Activated CD4-positive, alpha-beta memory T cell treated with anti-CD3 and anti-CD28 coated beads, Interleukin-2, amount 10 ng/mL, durations not matched to agents 7 days and 5 days (primary cell): ENCODE data around the gene TFCP2L1. TPM values are rescaled to one million over a fixed set of nuclear protein-coding genes. Genes with fewer than 3 reads are reported as not detected.

Source experiments
- CTCF ChIA-PET: fragments of 350-600 bp; sonication (Branson Sonifier 250); formaldehyde crosslinking; loops from one replicate; lab custom pipeline; 2021; ENCODE audit warnings: antibody characterized with exemption, inconsistent platforms; lab: Charles Lee
- POLR2A ChIA-PET: fragments of 350-600 bp; sonication (Branson Sonifier 250); formaldehyde crosslinking; loops from one replicate; lab custom pipeline; 2021; ENCODE audit warnings: antibody characterized with exemption; lab: Charles Lee
- DNase-seq: peaks from one replicate; pipeline ENCODE4 v3.0.0-alpha.2; 2020
- H3K27ac Mint-ChIP-seq: one replicate; pipeline ENCODE4 v1.8.0; 2021; ENCODE audit warnings: mild to moderate bottlenecking, mixed read lengths
- H3K27me3 Mint-ChIP-seq: one replicate; pipeline ENCODE4 v1.8.0; 2021; ENCODE audit warnings: mixed read lengths
- H3K36me3 Mint-ChIP-seq: one replicate; pipeline ENCODE4 v1.8.0; 2021; ENCODE audit warnings: low read depth, mixed read lengths
- H3K4me1 Mint-ChIP-seq: one replicate; pipeline ENCODE4 v1.8.0; 2021; ENCODE audit warnings: mixed read lengths
- H3K4me3 Mint-ChIP-seq: one replicate; pipeline ENCODE4 v1.8.0; 2021; ENCODE audit warnings: mild to moderate bottlenecking, mixed read lengths
- H3K9me3 Mint-ChIP-seq: one replicate; pipeline ENCODE4 v1.8.0; 2021; ENCODE audit warnings: mixed read lengths
- total RNA-seq, 2 experiments: library from RNA; stranded (reverse); gene quantifications; one replicate each; pipeline ENCODE4 v1.2.3, GENCODE V29; 2021

Gene TFCP2L1
- total RNA-seq, 2 experiments from 2014 or later, result 0.08 to 0.28 TPM

DNA sequence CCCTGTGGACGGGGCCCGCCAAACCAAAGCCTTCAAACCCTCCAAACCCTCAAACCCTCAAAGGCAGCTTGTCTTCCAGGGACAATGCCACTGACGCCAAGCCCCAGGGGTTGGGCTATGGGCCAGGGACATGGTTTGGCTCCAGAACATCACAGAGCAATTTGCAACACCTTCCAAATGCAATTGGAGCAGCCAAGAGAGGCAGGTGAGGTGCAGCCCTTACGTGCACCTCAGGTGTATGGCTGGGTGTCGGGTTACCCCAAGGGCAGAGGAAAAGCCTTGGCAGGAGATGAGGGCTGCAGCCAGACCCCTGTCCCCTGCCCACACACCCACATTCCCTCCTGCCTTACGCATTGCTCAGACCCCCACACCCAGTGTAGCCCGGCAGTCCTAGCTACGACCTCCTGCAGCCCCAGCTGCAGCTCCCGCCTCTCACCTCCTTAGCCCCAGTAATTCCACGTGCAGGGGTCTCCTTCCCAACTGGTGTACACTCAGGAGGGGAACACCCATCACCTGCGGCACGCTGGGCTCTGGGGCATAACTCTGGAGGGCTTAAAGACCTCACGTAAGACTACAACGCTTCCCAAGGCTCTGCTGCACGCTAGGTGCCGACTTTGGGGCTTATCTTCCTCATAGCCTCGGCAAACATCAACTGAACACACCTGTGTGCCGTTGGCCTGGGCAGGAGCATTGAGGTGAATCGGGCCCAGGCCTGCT, 88.7 kb downstream of the TFCP2L1 start:
- Mint-ChIP-seq H3K36me3 (no peaks in the 10 kb centered on the region), H3K9me3 (no peaks in the 10 kb centered on the region), H3K4me1 (no peaks in the 10 kb centered on the region), H3K4me3 (no peak overlapping the region), H3K27ac (no peak overlapping the region), H3K27me3 (no peaks in the 10 kb centered on the region)
- CTCF ChIA-PET, result no interaction called here
- no peak for DNase-seq
- POLR2A ChIA-PET, result no interaction called here

DNA sequence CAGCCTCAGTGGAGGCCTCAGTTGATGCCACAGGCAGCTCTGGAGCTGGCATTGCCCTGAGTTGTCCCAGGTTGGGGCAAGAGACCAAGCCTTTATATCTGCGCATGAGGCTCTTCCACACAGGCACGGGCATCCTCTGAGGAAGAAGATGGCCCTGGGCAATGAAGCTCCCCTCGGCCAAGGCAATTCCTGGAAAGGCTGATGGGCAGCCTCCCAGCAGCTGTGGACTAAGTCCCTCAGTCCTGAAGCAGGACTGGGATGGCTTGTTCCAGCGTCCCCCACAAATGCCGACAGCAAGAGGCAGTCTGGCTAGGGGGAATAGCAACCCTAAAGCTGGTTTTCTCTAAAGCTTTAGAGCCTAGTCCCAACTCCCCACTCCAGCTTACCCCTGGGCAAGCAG, 90.0 kb downstream of the TFCP2L1 start:
- Mint-ChIP-seq H3K27me3 (no peaks in the 10 kb centered on the region), H3K9me3 (no peaks in the 10 kb centered on the region), H3K4me1 (no peaks in the 10 kb centered on the region), H3K27ac (no peak overlapping the region), H3K4me3 (no peak overlapping the region), H3K36me3 (no peaks in the 10 kb centered on the region)
- CTCF ChIA-PET, result no interaction called here
- DNase-seq, result no peak
- POLR2A ChIA-PET, result no interaction called here

DNA sequence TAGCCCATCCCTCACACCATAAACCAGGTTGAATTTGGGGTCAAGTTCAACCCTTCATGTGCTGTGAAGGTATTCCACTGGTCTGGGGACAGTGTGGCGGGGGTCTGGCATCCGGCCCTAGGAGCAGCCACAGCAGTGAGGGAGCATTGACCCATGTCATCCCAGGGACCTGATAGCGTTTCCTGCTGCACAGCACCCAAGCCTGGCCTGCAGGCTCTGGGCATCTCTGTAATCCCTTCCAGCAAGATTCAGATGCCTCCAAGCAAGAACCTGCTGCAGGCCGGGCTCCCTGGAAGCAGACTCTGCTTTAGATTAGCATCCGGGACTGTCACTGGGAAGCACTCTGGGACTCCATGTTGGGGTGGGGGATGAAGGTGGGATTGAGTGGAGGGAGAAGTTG, 90.4 kb downstream of the TFCP2L1 start:
- Mint-ChIP-seq H3K4me3 (no peak overlapping the region), H3K27ac (no peak overlapping the region), H3K4me1 (no peaks in the 10 kb centered on the region), H3K27me3 (no peaks in the 10 kb centered on the region), H3K9me3 (no peaks in the 10 kb centered on the region), H3K36me3 (no peaks in the 10 kb centered on the region)
- CTCF ChIA-PET, result no interaction called here
- POLR2A ChIA-PET, result no interaction called here
- no peak for DNase-seq

DNA sequence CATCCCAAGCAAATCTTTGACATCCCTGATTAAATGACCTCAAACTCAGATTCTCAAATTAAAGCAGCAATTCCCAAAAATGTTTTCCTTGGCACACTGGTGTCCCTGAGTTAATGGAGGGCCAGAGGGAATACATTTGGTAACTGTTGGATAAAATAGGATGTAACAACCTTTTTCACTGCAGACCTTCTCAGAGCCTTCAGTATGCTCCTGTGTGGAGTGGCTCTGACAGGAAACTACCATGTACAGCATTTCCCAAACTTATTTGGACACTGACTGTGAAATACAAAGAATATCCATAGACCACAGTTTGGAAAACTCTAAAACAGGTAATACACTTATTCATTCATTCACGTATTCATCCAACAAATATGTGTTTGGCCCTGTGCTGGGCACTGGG, 91.8 kb downstream of the TFCP2L1 start:
- Mint-ChIP-seq H3K27me3 (no peaks in the 10 kb centered on the region), H3K4me3 (no peak overlapping the region), H3K9me3 (no peaks in the 10 kb centered on the region), H3K36me3 (no peaks in the 10 kb centered on the region), H3K4me1 (no peaks in the 10 kb centered on the region), H3K27ac (no peak overlapping the region)
- CTCF ChIA-PET, result no interaction called here
- DNase-seq, result no peak
- POLR2A ChIA-PET, result no interaction called here

DNA sequence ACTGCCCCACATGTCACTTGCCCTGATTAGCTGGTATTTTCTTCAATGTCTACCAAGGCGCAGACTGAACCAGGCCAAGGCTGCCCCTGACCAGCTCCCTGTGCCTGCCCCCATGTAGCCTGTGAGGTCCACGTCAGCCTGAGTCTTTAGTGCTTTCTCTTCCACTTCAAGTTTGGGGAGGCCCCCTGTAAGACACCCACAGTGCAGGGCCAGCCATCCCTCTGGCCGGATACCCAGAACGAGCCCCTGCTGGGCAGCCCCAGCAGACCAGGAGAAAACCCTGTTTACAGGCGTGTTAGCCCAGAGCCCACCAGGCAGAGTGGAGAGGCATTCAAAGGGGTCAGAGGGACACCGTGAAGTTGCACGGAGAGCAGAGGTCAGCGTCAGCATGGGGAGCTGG, 92.4 kb downstream of the TFCP2L1 start:
- Mint-ChIP-seq H3K27me3 (no peaks in the 10 kb centered on the region), H3K9me3 (no peaks in the 10 kb centered on the region), H3K27ac (no peak overlapping the region), H3K36me3 (no peaks in the 10 kb centered on the region), H3K4me3 (no peak overlapping the region), H3K4me1 (no peaks in the 10 kb centered on the region)
- POLR2A ChIA-PET, result no interaction called here
- CTCF ChIA-PET, result no interaction called here
- DNase-seq, result no peak

- H3K4me1 Mint-ChIP-seq, result no peaks in the 10 kb centered on the region
- POLR2A ChIA-PET, result no interaction called here
- H3K36me3 Mint-ChIP-seq, result no peaks in the 10 kb centered on the region
- H3K4me3 Mint-ChIP-seq, result no peak overlapping the region
- DNase-seq, result no peak
- no peak overlapping the region for H3K27ac Mint-ChIP-seq
- no peaks in the 10 kb centered on the region for H3K9me3 Mint-ChIP-seq
- no peaks in the 10 kb centered on the region for H3K27me3 Mint-ChIP-seq
- CTCF ChIA-PET, result no interaction called here
Observed at GRCh38 chr2:121191191-121192170, 93.5 kb downstream of the TFCP2L1 start.

DNA sequence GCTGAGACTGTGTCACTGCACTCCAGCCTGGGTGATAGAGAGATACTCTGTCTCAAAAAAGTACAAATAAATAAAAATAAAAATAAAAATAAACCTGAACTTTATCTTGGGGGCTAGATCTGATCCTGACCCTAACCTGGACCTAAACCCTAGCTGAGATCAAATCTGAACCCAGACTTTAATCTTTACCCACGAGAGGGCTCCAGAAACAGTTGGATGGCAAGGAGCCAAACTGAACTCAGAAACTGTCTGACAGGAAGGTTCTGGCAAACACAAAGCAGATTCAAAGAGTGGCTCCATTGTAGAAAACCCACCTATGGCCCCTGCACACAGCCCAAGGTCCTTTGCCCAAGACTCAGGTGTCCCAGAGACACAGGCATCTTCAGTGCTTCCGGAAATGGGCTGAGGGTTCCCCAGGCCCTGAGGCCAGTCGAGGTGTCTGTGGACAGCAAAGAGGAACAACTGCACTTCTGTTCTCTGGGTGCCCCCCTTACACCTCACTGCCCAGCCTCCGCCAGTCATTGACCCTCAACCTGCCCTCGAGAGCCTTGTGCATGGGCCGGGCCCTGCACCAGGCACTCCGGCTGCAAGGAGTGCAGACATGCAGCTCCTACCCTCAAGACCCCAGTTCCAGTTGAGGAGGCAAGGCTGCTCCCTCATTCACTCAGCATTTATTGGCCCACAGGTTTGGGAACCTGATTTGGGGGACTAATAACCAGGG, 95.2 kb downstream of the TFCP2L1 start:
- ChIA-PET CTCF (no interaction called here), POLR2A (no interaction called here)
- H3K4me1 Mint-ChIP-seq, result no peaks in the 10 kb centered on the region
- DNase-seq, result no peak
- H3K27ac Mint-ChIP-seq, result no peak overlapping the region
- no peak overlapping the region for H3K4me3 Mint-ChIP-seq
- H3K9me3 Mint-ChIP-seq, result no peaks in the 10 kb centered on the region
- H3K27me3 Mint-ChIP-seq, result no peaks in the 10 kb centered on the region
- no peaks in the 10 kb centered on the region for H3K36me3 Mint-ChIP-seq

DNA sequence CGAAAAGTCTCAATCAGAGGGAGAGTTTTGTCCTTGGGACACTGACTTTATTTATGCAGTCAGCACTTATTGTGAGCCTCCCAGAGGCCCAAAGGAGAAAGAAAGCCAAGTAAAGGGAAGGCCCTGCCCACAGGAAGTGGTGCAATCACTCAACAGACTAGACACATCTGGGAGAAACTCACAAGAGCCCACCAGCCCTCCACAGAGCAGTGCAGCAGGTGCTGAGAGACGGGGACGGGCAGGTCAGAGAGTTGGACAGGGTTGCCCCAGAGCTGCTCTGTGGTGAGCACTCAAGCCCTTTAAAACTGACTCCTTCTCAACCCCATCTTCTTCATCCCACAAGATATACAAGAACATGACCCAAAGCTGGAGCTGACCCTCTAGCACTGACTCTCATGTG, 96.0 kb downstream of the TFCP2L1 start:
- H3K36me3 Mint-ChIP-seq, result no peaks in the 10 kb centered on the region
- H3K4me1 Mint-ChIP-seq, result no peaks in the 10 kb centered on the region
- ChIA-PET POLR2A (no interaction called here), CTCF (no interaction called here)
- H3K9me3 Mint-ChIP-seq, result no peaks in the 10 kb centered on the region
- no peak overlapping the region for H3K4me3 Mint-ChIP-seq
- no peak for DNase-seq
- no peaks in the 10 kb centered on the region for H3K27me3 Mint-ChIP-seq
- H3K27ac Mint-ChIP-seq, result no peak overlapping the region

DNA sequence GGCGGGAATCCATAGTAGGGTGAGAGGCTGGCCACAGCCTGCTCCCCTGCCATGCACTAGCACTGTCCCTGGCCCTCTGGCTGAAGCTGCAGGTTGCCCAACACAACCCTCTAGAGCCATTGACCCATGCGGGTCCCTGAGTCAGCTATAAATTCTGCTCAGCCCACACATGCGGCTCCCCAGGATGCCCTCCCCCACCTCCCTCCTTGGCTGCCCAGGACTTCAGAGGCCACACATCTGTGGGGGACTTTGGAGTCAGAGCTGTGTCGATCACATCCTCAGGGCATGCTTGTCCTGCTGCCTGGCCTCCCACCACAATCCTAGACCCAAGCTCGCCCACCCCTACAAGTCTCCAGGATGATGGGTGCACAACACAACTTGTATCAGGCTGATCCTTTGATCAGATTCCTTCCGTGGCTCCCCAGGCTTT, 97.0 kb downstream of the TFCP2L1 start:
- no peak overlapping the region for H3K27ac Mint-ChIP-seq
- H3K4me3 Mint-ChIP-seq, result no peak overlapping the region
- ChIA-PET CTCF (no interaction called here), POLR2A (no interaction called here)
- no peaks in the 10 kb centered on the region for H3K27me3 Mint-ChIP-seq
- H3K9me3 Mint-ChIP-seq, result no peaks in the 10 kb centered on the region
- H3K36me3 Mint-ChIP-seq, result no peaks in the 10 kb centered on the region
- DNase-seq, result no peak
- H3K4me1 Mint-ChIP-seq, result no peaks in the 10 kb centered on the region

DNA sequence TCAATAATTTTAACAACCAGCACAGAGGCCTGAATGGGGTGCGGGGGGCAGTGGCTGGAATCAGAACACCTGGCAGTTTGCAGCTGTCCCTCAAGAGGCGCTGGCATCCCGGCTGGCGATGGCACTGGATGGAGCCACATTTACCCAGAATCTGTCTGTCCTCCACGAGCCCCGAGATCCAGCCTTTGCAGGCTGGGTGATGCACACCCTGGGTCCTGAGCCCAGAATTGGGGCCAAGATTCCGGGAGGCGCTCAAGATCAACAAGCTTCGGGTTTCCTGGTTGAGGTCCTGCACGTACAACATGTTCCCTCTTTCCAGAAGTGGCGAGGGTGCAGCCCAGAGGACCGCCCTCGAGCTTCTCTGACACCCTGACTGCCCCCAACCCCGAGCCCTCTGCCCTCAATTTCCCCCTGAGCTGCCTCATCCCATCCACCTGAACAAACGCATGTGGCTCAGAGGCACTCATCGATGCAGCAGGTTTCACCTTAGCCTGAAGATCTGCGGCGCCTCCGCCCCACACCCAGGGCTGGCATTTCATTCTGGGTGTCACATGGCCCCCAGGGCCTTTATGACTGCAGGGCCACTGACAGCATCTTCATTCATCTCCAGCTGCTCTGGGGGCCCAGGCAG, 97.5 kb downstream of the TFCP2L1 start:
- ChIA-PET CTCF (no interaction called here), POLR2A (no interaction called here)
- no peaks in the 10 kb centered on the region for H3K36me3 Mint-ChIP-seq
- H3K27me3 Mint-ChIP-seq, result no peaks in the 10 kb centered on the region
- no peak overlapping the region for H3K4me3 Mint-ChIP-seq
- no peak overlapping the region for H3K27ac Mint-ChIP-seq
- no peaks in the 10 kb centered on the region for H3K4me1 Mint-ChIP-seq
- no peak for DNase-seq
- no peaks in the 10 kb centered on the region for H3K9me3 Mint-ChIP-seq

GRCh38 chr2:121186261-121186660, 98.7 kb downstream of the TFCP2L1 start:
- Mint-ChIP-seq H3K27ac (no peak overlapping the region), H3K36me3 (no peaks in the 10 kb centered on the region), H3K9me3 (no peaks in the 10 kb centered on the region), H3K4me3 (no peak overlapping the region), H3K4me1 (no peaks in the 10 kb centered on the region), H3K27me3 (no peaks in the 10 kb centered on the region)
- ChIA-PET POLR2A (no interaction called here), CTCF (no interaction called here)
- DNase-seq, result no peak

DNA sequence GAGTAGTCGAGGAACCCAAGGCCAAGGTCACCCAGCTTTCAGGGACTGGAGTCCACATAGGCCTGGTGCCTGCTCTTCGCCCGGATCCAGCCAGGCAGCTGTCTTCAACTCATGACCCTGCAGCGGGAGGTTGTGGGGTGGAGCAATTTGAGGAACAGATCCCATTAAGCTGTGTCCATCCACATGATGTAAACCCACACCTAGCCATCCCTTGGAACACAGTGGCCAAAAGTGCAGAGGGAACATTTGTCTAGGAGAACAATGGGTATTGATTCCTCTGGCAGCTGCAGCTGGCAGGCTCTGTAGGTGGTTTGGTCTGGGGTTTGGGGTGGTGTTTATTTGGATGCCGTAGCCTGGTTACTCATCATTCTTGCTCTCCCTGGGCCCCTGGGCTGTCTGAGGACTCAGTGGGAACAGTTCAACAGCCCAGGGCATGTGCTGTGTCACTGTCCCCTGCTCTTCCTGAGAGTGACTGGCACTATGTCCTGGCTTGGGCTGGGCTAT, 99.4 kb downstream of the TFCP2L1 start:
- no peak for DNase-seq
- Mint-ChIP-seq H3K4me3 (no peak overlapping the region), H3K27ac (no peak overlapping the region), H3K27me3 (no peaks in the 10 kb centered on the region), H3K36me3 (no peaks in the 10 kb centered on the region), H3K4me1 (no peaks in the 10 kb centered on the region), H3K9me3 (no peaks in the 10 kb centered on the region)
- ChIA-PET POLR2A (no interaction called here), CTCF (no interaction called here)

DNA sequence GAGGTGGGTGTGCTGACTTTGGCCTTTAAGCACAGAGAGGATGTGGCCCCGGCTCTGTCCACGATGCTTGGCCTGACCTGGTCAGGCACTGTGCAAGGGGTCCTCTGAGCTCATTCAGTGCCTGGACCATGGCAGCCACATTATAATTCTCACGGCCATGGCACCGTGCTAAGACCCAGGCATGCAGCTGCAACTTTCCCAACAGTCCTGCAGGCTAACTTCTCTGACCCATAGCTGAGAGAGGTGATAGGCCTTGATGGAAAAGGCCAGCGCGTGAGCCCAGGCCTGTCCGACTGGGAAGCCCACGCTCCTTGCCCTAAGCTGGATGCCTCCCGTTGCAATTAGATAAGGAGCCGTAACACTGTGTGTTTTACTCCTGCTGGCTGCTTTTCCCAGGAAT, 99.9 kb downstream of the TFCP2L1 start:
- Mint-ChIP-seq H3K27me3 (no peaks in the 10 kb centered on the region), H3K36me3 (no peaks in the 10 kb centered on the region), H3K9me3 (no peaks in the 10 kb centered on the region), H3K27ac (no peak overlapping the region), H3K4me3 (no peak overlapping the region), H3K4me1 (no peaks in the 10 kb centered on the region)
- CTCF ChIA-PET, result no interaction called here
- no peak for DNase-seq
- POLR2A ChIA-PET, result no interaction called here
